Transverse colon (tissue), 3 donors: ENCODE data around the gene THOP1.

Experiments
- EP300 ChIP-seq: sonication (generic); formaldehyde crosslinking; IDR thresholded peaks from one replicate; pipeline ENCODE4 v1.6.1; 2017; ENCODE audit warnings: antibody characterized with exemption, low read depth
- TF ChIP-seq, protein P1 (sequence below), 5 experiments: fragments of 200-600 bp in 3 of 5; fragments of 450-650 bp in 2 of 5; sonication (generic) in 3 of 5; IDR thresholded peaks; 1 replicate in 2 of 5; 2 replicates in 3 of 5; pipeline ENCODE4 v1.5.1; 2016 to 2017; ENCODE audit warnings: antibody characterized with exemption in 5 of 5, inconsistent platforms in 3 of 5, mild to moderate bottlenecking in 2 of 5, moderate library complexity in 1 of 5

DNA sequence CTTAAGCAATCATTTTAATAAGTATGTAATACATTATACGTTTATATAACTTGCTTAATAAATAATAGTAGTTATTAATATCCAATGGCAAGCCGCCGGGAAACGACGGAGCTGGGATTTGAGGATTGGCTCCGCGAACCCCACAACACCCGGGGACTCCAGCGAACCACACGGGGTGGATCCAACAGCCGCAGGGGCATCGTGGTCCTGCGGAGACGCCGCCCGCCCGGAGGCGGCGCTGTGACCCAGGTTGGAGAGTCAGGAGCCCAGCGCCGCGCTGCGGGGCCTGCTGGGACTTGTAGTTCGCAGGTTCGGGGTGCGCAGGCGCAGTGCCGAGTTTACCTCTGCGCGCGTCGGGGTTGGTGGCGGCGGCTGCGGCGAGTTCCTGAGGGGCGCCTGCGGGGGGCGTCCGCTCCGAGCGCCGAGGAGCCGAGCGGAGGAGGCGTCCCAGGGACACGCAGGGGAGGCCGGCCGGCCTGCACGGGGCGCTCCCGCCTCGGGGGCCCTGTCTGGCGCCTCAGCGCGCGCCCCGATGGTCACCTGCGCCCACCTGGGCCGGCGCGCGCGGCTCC is 34.3 kb downstream of the THOP1 start, which contains the start of gene ZNF554:
- TF ChIP-seq EP300 = no peak
- TF ChIP-seq, protein P1, sequence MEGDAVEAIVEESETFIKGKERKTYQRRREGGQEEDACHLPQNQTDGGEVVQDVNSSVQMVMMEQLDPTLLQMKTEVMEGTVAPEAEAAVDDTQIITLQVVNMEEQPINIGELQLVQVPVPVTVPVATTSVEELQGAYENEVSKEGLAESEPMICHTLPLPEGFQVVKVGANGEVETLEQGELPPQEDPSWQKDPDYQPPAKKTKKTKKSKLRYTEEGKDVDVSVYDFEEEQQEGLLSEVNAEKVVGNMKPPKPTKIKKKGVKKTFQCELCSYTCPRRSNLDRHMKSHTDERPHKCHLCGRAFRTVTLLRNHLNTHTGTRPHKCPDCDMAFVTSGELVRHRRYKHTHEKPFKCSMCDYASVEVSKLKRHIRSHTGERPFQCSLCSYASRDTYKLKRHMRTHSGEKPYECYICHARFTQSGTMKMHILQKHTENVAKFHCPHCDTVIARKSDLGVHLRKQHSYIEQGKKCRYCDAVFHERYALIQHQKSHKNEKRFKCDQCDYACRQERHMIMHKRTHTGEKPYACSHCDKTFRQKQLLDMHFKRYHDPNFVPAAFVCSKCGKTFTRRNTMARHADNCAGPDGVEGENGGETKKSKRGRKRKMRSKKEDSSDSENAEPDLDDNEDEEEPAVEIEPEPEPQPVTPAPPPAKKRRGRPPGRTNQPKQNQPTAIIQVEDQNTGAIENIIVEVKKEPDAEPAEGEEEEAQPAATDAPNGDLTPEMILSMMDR (IDR thresholded peaks at IDR 0.05) = peak; percentile 92 to 98 (median 95)
